ENCODE results near the gene NFIX. TPM values are rescaled to one million over a fixed set of nuclear protein-coding genes. Genes with fewer than 3 reads are reported as not detected.

The NFIX gene
- total RNA-seq, 2 experiments from 2014 or later: 6.2 to 6.4 TPM

GRCh38 chr19:13029893-13030292 lies 34.6 kb downstream of the NFIX start:
- Mint-ChIP-seq H3K4me3 (no peak overlapping the region), H3K9me3 (no peaks in the 10 kb centered on the region), H3K27ac (no peak overlapping the region), H3K4me1 (ENCODE audit: low read depth) (no peaks in the 10 kb centered on the region), H3K27me3 (ENCODE audit: low read depth) (no peaks in the 10 kb centered on the region), H3K36me3 (ENCODE audit: low read depth) (peaks cover 4% of the 10 kb centered on the region)
- intact Hi-C loops (cut with micrococcal nuclease): loop anchor here (2.0 kb wide), 1 partner anchor 47 kb away; no protein-coding TSS in a partner anchor
- CTCF ChIA-PET: interaction anchor here (0.6 to 4.4 kb wide), 17 partner anchors 8 to 87 kb away, joined by 3 to 32 read pairs (median 4); no protein-coding TSS in a partner anchor
- DNase-seq: peak; percentile 65

- CTCF ChIA-PET: interaction anchor here (0.5 to 4.4 kb wide), 9 partner anchors 11 to 67 kb away, joined by 3 to 32 read pairs (median 6); no protein-coding TSS in a partner anchor
- Mint-ChIP-seq H3K4me1 (ENCODE audit: low read depth) (no peaks in the 10 kb centered on the region), H3K4me3 (no peak overlapping the region), H3K36me3 (ENCODE audit: low read depth) (peaks cover 1% of the 10 kb centered on the region), H3K9me3 (no peaks in the 10 kb centered on the region), H3K27me3 (ENCODE audit: low read depth) (no peaks in the 10 kb centered on the region), H3K27ac (no peak overlapping the region)
- intact Hi-C loops (cut with micrococcal nuclease): loop anchor here (2.0 kb wide), 1 partner anchor 49 kb away; no protein-coding TSS in a partner anchor
- no peak for DNase-seq
These were observed 36.8 kb downstream of the NFIX start for GRCh38 chr19:13031917-13032623.

GRCh38 chr19:13032837-13033236 lies 37.6 kb downstream of the NFIX start:
- CTCF ChIA-PET: interaction anchor here (1.1 to 3.2 kb wide), 12 partner anchors 10 to 67 kb away, joined by 3 to 21 read pairs (median 8); no protein-coding TSS in a partner anchor
- Mint-ChIP-seq H3K27me3 (ENCODE audit: low read depth) (no peaks in the 10 kb centered on the region), H3K27ac (no peak overlapping the region), H3K4me3 (no peak overlapping the region), H3K9me3 (no peaks in the 10 kb centered on the region), H3K36me3 (ENCODE audit: low read depth) (peaks cover 1% of the 10 kb centered on the region), H3K4me1 (ENCODE audit: low read depth) (no peaks in the 10 kb centered on the region)
- intact Hi-C loops (cut with micrococcal nuclease): loop anchor here (1.0 kb wide), 1 partner anchor 60 kb away; no protein-coding TSS in a partner anchor
- DNase-seq: no peak

GRCh38 chr19:13033244-13033643 lies 38.0 kb downstream of the NFIX start:
- Mint-ChIP-seq H3K27ac (no peak overlapping the region), H3K4me1 (ENCODE audit: low read depth) (no peaks in the 10 kb centered on the region)
- intact Hi-C loops (cut with micrococcal nuclease): loop anchor here (1.0 kb wide), 1 partner anchor 60 kb away; no protein-coding TSS in a partner anchor

GRCh38 chr19:13033819-13034611 lies 38.7 kb downstream of the NFIX start:
- Mint-ChIP-seq H3K27ac (no peak overlapping the region), H3K36me3 (ENCODE audit: low read depth) (peaks cover 1% of the 10 kb centered on the region), H3K4me3 (no peak overlapping the region), H3K4me1 (ENCODE audit: low read depth) (no peaks in the 10 kb centered on the region), H3K9me3 (no peaks in the 10 kb centered on the region), H3K27me3 (ENCODE audit: low read depth) (no peaks in the 10 kb centered on the region)
- DNase-seq: peak; percentile 56
- intact Hi-C loops (cut with micrococcal nuclease): loop anchor here (1.0 kb wide), 2 partner anchors 51 to 59 kb away; no protein-coding TSS in a partner anchor
- CTCF ChIA-PET: interaction anchor here (0.6 to 3.2 kb wide), 21 partner anchors 9 to 380 kb away, joined by 3 to 21 read pairs (median 4); partner anchors contain the start of gene GCDH

More at GRCh38 chr19:13033244-13033643, 38.0 kb downstream of the NFIX start:
- H3K4me3 Mint-ChIP-seq: no peak overlapping the region
- CTCF ChIA-PET: interaction anchor here (0.7 to 3.2 kb wide), 16 partner anchors 9 to 68 kb away, joined by 3 to 21 read pairs (median 5); no protein-coding TSS in a partner anchor
- no peaks in the 10 kb centered on the region for H3K27me3 Mint-ChIP-seq (ENCODE audit: low read depth)
- no peaks in the 10 kb centered on the region for H3K9me3 Mint-ChIP-seq
- DNase-seq: no peak
- peaks cover 1% of the 10 kb centered on the region for H3K36me3 Mint-ChIP-seq (ENCODE audit: low read depth)

GRCh38 chr19:13034636-13035035 lies 39.4 kb downstream of the NFIX start:
- intact Hi-C loops (cut with micrococcal nuclease): loop anchor here (1.0 kb wide), 1 partner anchor 51 kb away; no protein-coding TSS in a partner anchor
- CTCF ChIA-PET: interaction anchor here (0.6 to 3.2 kb wide), 7 partner anchors 10 to 379 kb away, joined by 3 to 21 read pairs (median 4); partner anchors contain the start of gene GCDH
- DNase-seq: no peak
- H3K36me3 Mint-ChIP-seq (ENCODE audit: low read depth): peaks cover 1% of the 10 kb centered on the region
- H3K27me3 Mint-ChIP-seq (ENCODE audit: low read depth): no peaks in the 10 kb centered on the region
- no peaks in the 10 kb centered on the region for H3K9me3 Mint-ChIP-seq
- no peak overlapping the region for H3K27ac Mint-ChIP-seq
- H3K4me3 Mint-ChIP-seq: no peak overlapping the region
- no peaks in the 10 kb centered on the region for H3K4me1 Mint-ChIP-seq (ENCODE audit: low read depth)

GRCh38 chr19:13035820-13036365 lies 40.6 kb downstream of the NFIX start:
- Mint-ChIP-seq H3K36me3 (ENCODE audit: low read depth) (no peaks in the 10 kb centered on the region), H3K27ac (no peak overlapping the region), H3K9me3 (no peaks in the 10 kb centered on the region), H3K4me3 (no peak overlapping the region), H3K4me1 (ENCODE audit: low read depth) (no peaks in the 10 kb centered on the region), H3K27me3 (ENCODE audit: low read depth) (no peaks in the 10 kb centered on the region)
- intact Hi-C loops (cut with micrococcal nuclease): no loop called here
- DNase-seq: no peak
- CTCF ChIA-PET: interaction anchor here (0.7 kb wide), 1 partner anchor 25 kb away, joined by 3 read pairs; no protein-coding TSS in a partner anchor

GRCh38 chr19:13036366-13036976 lies 41.2 kb downstream of the NFIX start:
- Mint-ChIP-seq H3K9me3 (no peaks in the 10 kb centered on the region), H3K36me3 (ENCODE audit: low read depth) (no peaks in the 10 kb centered on the region), H3K27ac (no peak overlapping the region), H3K27me3 (ENCODE audit: low read depth) (no peaks in the 10 kb centered on the region), H3K4me1 (ENCODE audit: low read depth) (no peaks in the 10 kb centered on the region), H3K4me3 (no peak overlapping the region)
- intact Hi-C loops (cut with micrococcal nuclease): no loop called here
- DNase-seq: no peak
- CTCF ChIA-PET: interaction anchor here (0.7 to 1.8 kb wide), 2 partner anchors 25 to 59 kb away, joined by 3 to 7 read pairs; no protein-coding TSS in a partner anchor

GRCh38 chr19:13037161-13037560 lies 41.9 kb downstream of the NFIX start:
- Mint-ChIP-seq H3K36me3 (ENCODE audit: low read depth) (no peaks in the 10 kb centered on the region), H3K27me3 (ENCODE audit: low read depth) (no peaks in the 10 kb centered on the region), H3K9me3 (no peaks in the 10 kb centered on the region), H3K27ac (no peak overlapping the region), H3K4me3 (no peak overlapping the region), H3K4me1 (ENCODE audit: low read depth) (no peaks in the 10 kb centered on the region)
- CTCF ChIA-PET: interaction anchor here (1.8 kb wide), 1 partner anchor 60 kb away, joined by 7 read pairs; no protein-coding TSS in a partner anchor
- no peak for DNase-seq
- intact Hi-C loops (cut with micrococcal nuclease): no loop called here

GRCh38 chr19:13037731-13038130 lies 42.5 kb downstream of the NFIX start:
- Mint-ChIP-seq H3K27me3 (ENCODE audit: low read depth) (no peaks in the 10 kb centered on the region), H3K4me1 (ENCODE audit: low read depth) (no peaks in the 10 kb centered on the region), H3K9me3 (no peaks in the 10 kb centered on the region), H3K4me3 (no peak overlapping the region), H3K36me3 (ENCODE audit: low read depth) (no peaks in the 10 kb centered on the region), H3K27ac (no peak overlapping the region)
- CTCF ChIA-PET: interaction anchor here (0.9 to 1.8 kb wide), 2 partner anchors 23 to 60 kb away, joined by 3 to 7 read pairs; no protein-coding TSS in a partner anchor
- DNase-seq: no peak
- intact Hi-C loops (cut with micrococcal nuclease): no loop called here
